Neural crest cell (in vitro differentiated cells): ENCODE data around the gene NHERF1. TPM values are rescaled to one million over a fixed set of nuclear protein-coding genes. Genes with fewer than 3 reads are reported as not detected.
A peak's percentile ranks its signal among the peaks of the same experiment; 100 is the strongest.

Experiments used
- DNase-seq: peaks from one replicate; pipeline ENCODE4 v3.0.0; 2021; ENCODE audit warnings: low read depth, mixed read lengths, low spot score
- H3K27ac Mint-ChIP-seq: one replicate; pipeline ENCODE4 v1.8.0; 2021; ENCODE audit warnings: mild to moderate bottlenecking, mixed read lengths; ENCODE audit not compliant: unreplicated experiment
- H3K27me3 Mint-ChIP-seq: 2 replicates; pipeline ENCODE4 v1.8.0; 2021; ENCODE audit warnings: low read depth, mild to moderate bottlenecking, mixed read lengths
- H3K36me3 Mint-ChIP-seq: 2 replicates; pipeline ENCODE4 v1.8.0; 2021; ENCODE audit warnings: low read depth, mild to moderate bottlenecking, mixed read lengths
- H3K4me1 Mint-ChIP-seq: 2 replicates; pipeline ENCODE4 v1.8.0; 2021; ENCODE audit warnings: mixed read lengths
- H3K4me3 Mint-ChIP-seq: one replicate; pipeline ENCODE4 v1.8.0; 2021; ENCODE audit warnings: mild to moderate bottlenecking, mixed read lengths
- H3K9me3 Mint-ChIP-seq: 2 replicates; pipeline ENCODE4 v1.8.0; 2021; ENCODE audit warnings: mixed read lengths
- total RNA-seq: library from RNA; stranded (reverse); gene quantifications from 2 replicates; pipeline ENCODE4 v1.2.1, GENCODE V29; 2021
- TF ChIP-seq, protein P1 (sequence below): fragments of 200-600 bp; sonication (generic); conservative IDR thresholded peaks from 2 replicates; pipeline ENCODE4 v1.5.0; 2021; ENCODE audit warnings: antibody characterized with exemption, mild to moderate bottlenecking

Gene NHERF1
- total RNA-seq, 1 donor from 2014 or later, result 51.7 TPM

DNA sequence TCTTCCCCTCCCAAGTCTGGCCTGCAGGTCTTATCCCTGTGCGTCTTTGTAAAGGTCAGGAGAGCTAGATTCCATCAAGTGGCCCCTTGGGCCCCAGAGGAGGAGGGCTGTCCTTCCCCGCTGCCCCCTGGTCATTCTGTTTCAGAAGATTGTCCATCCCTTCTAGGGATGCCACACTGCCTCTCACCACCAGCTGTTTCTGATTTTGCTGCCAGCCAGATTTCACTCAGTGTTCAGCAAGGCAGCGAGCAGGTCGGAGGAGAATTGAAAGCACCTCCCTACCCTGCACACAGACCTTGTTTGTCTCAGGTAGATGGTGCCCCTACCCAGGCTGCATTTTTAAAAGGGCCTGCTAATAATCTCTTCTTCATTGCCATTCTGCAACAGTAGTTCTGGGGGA is 49.4 kb downstream of the NHERF1 start:
- H3K36me3 Mint-ChIP-seq, result peaks cover 2% of the 10 kb centered on the region
- H3K4me3 Mint-ChIP-seq, result no peak overlapping the region
- H3K27ac Mint-ChIP-seq, result no peak overlapping the region
- no peaks in the 10 kb centered on the region for H3K9me3 Mint-ChIP-seq
- no peaks in the 10 kb centered on the region for H3K27me3 Mint-ChIP-seq
- TF ChIP-seq, protein P1, sequence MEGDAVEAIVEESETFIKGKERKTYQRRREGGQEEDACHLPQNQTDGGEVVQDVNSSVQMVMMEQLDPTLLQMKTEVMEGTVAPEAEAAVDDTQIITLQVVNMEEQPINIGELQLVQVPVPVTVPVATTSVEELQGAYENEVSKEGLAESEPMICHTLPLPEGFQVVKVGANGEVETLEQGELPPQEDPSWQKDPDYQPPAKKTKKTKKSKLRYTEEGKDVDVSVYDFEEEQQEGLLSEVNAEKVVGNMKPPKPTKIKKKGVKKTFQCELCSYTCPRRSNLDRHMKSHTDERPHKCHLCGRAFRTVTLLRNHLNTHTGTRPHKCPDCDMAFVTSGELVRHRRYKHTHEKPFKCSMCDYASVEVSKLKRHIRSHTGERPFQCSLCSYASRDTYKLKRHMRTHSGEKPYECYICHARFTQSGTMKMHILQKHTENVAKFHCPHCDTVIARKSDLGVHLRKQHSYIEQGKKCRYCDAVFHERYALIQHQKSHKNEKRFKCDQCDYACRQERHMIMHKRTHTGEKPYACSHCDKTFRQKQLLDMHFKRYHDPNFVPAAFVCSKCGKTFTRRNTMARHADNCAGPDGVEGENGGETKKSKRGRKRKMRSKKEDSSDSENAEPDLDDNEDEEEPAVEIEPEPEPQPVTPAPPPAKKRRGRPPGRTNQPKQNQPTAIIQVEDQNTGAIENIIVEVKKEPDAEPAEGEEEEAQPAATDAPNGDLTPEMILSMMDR, result no peak
- H3K4me1 Mint-ChIP-seq, result no peaks in the 10 kb centered on the region
- DNase-seq, result no peak

DNA sequence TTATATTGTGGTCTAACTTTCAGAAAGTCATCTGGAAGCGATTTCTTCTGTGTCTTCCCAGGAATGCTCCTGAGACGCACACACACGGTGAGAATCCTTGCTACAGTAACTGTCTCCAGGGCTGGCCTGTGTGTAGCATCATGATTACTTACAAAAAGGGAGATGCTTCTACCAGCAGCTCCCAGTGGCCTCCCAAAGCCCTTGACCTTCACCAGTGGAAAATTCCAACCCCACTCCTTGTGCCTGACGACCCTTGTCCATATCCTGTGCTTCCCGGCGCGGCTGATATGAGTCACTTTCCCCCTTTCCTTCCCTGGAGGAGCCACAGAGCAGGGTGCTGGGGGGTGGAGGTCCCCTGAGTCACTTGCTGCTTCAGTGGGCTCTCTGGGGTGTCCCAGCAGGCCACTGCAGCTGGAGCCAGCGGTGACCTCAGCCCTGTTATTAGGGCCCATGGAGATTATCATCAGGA is 49.8 kb downstream of the NHERF1 start:
- Mint-ChIP-seq H3K36me3 (peaks cover 2% of the 10 kb centered on the region), H3K4me1 (no peaks in the 10 kb centered on the region), H3K27me3 (no peaks in the 10 kb centered on the region), H3K9me3 (no peaks in the 10 kb centered on the region), H3K4me3 (no peak overlapping the region), H3K27ac (peak overlapping the region; percentile 35)
- no peak for DNase-seq
- TF ChIP-seq, protein P1, result no peak

DNA sequence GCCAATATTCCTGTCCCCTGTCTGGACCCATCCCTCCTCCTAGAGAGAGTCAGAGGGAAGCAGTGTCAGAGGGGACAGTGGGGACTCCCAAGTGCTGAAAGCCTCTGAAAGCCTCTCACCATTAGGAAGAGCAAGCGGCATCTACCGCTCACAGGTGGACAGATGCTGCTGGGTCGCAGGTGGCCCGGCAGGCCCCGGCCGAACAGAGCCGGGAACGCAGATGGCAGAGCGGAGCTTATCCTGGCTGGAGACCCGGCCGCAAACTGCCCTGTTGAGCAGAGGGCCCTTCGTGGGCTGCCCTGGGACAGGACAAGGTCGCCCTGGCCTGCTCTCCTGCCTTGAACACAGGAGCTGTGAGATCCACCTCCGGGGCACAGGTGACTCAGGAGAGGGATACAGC is 50.7 kb downstream of the NHERF1 start:
- Mint-ChIP-seq H3K27me3 (no peaks in the 10 kb centered on the region), H3K4me1 (no peaks in the 10 kb centered on the region), H3K36me3 (peaks cover 2% of the 10 kb centered on the region), H3K4me3 (no peak overlapping the region), H3K27ac (no peak overlapping the region), H3K9me3 (no peaks in the 10 kb centered on the region)
- TF ChIP-seq, protein P1, result no peak
- DNase-seq, result no peak

DNA sequence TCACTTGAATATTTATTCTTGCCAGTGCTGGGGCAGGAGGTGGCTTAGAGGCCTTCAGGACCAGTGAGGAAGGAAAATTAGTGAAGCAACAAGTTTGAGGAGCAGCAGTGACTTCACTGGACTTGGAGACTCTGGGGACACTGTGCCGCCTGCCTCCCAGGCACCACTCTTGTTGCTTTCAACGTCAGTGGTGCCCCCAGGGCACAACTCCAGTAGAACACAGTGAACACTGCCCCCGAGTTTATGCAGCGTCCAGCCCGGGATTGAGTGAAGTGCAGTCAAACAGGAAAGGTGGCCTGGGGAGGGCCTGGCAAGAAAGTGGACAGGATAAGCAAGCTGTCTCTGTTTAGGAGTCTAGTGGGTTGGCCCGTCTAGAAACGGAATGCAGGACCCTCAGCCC is 52.1 kb downstream of the NHERF1 start:
- DNase-seq, result no peak
- H3K27me3 Mint-ChIP-seq, result no peaks in the 10 kb centered on the region
- H3K9me3 Mint-ChIP-seq, result no peaks in the 10 kb centered on the region
- H3K4me1 Mint-ChIP-seq, result no peaks in the 10 kb centered on the region
- H3K4me3 Mint-ChIP-seq, result no peak overlapping the region
- TF ChIP-seq, protein P1, result no peak
- H3K27ac Mint-ChIP-seq, result no peak overlapping the region
- H3K36me3 Mint-ChIP-seq, result peaks cover 2% of the 10 kb centered on the region

DNA sequence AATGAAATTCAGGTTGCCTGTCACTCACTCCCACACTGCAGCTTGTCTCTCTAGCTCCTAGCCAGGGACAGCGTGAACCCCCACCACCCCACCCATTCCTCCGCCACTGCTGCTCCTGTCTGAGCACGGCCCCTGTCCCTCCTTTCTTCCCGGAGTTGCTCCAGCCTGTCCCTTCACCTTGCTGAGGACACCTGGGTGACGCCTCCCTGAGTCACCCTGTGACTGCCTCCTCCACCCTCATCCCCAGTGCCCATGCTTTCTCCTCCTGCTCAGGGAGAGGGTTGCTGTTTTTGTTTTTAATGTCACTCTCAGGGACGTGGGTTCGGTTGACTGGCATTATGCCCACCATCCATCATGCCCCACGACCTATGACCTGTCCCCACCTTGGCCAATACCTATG is 53.5 kb downstream of the NHERF1 start:
- TF ChIP-seq, protein P1, result no peak
- H3K4me1 Mint-ChIP-seq, result no peaks in the 10 kb centered on the region
- peaks cover 2% of the 10 kb centered on the region for H3K36me3 Mint-ChIP-seq
- H3K27me3 Mint-ChIP-seq, result no peaks in the 10 kb centered on the region
- DNase-seq, result no peak
- H3K27ac Mint-ChIP-seq, result no peak overlapping the region
- no peaks in the 10 kb centered on the region for H3K9me3 Mint-ChIP-seq
- no peak overlapping the region for H3K4me3 Mint-ChIP-seq
